Inferior parietal cortex (tissue), 1 donor: ENCODE measurements around the gene RAPGEF1.
"Not testable (repeated sequence)": the region's sequence is repeated elsewhere in the genome, so short reads cannot be mapped to it uniquely, and the experiment has no call there.

Experiments
- DNase-seq: peaks from one replicate; pipeline ENCODE4 v3.0.0-alpha.2; 2016; ENCODE audit errors: extremely low spot score

Gene RAPGEF1, protein sequence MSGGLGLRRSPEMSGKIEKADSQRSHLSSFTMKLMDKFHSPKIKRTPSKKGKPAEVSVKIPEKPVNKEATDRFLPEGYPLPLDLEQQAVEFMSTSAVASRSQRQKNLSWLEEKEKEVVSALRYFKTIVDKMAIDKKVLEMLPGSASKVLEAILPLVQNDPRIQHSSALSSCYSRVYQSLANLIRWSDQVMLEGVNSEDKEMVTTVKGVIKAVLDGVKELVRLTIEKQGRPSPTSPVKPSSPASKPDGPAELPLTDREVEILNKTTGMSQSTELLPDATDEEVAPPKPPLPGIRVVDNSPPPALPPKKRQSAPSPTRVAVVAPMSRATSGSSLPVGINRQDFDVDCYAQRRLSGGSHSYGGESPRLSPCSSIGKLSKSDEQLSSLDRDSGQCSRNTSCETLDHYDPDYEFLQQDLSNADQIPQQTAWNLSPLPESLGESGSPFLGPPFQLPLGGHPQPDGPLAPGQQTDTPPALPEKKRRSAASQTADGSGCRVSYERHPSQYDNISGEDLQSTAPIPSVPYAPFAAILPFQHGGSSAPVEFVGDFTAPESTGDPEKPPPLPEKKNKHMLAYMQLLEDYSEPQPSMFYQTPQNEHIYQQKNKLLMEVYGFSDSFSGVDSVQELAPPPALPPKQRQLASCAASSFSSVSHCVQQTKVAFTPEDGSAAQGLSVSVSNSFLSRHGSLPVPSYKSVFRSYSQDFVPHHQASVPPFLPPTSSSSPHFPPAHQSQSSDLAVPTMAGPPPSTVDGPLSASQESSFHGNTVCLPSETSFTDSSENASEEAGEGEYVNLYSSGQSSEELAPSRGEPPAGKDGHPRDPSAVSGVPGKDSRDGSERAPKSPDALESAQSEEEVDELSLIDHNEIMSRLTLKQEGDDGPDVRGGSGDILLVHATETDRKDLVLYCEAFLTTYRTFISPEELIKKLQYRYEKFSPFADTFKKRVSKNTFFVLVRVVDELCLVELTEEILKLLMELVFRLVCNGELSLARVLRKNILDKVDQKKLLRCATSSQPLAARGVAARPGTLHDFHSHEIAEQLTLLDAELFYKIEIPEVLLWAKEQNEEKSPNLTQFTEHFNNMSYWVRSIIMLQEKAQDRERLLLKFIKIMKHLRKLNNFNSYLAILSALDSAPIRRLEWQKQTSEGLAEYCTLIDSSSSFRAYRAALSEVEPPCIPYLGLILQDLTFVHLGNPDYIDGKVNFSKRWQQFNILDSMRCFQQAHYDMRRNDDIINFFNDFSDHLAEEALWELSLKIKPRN (N-terminal part only)

DNA sequence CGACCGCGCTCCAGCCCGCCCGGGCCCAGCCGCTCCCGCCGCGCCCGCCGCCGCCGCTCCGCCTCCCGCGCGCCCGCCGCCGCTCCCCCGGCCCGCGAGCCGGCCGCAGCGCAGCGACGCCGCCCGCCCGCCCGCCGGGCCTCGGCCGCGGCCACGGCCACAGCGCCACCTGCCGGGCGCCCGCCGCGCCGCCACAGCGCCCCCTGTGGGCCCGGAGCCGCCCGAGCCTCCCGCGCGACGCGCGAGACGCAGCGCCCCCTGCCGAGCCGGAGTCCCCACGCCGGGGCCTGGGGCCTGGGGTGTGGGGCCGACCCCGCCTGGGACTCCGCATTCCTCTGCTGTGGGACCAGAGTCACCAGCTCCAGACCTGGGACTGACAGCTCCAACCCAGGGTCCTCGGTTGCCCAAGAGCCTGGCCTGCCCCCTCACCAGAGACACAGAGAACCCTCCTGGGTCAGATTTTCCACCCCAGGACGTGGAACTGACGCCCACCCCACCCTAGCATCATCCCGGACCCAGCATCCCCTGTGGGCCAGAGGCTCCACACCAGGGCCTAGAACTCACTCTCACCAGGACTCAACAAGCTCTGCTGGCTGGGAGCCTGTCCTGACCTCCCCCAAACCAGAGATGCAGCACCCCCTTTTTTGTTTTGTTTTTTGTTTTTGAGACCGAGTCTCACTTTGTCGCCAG is at the start of gene RAPGEF1:
TSS of gene RAPGEF1 (minus strand) at position 118 of the 690 bp plus-strand sequence. CDS start 246 bp downstream, outside the sequence.
- DNase-seq, result no peak

DNA sequence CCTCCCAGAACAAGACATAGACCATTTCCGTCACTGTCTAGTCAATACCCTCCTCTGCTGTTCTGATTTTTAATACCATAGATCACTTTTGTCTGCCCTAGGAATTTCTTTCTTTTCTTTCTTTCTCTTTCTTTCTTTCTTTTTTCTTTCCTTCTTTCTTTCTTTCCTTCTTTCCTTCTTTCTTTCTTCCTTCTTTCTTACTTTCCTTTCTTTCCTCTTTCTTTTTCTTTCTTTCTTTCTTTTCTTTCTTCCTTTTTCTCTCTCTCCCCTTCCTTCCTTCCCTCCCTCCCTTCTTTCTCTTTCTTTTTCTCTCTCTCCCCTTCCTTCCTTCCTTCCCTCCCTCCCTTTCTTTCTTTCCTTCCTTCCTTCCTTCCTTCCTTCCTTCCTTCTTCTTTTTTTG is 49.0 kb upstream of the RAPGEF1 start:
- DNase-seq, result no peak

DNA sequence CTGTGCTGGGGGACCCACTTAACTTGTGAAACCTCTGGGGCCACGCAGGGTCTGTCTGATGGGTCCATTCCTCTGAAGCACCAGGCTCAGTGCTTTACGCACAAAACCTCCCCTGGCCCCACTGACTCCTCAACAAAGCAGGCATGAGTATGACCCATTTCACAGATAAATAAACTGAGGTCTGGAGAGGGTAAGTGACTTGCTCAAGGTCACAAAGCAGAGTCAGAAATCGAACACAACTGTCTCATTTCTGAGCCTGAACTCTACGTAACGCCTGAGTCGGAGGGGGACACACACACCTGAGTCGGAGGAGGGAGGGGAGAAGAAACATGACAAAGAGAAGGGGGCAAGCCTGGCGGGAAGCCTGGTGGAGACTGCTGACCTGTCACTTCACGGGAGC is 48.0 kb upstream of the RAPGEF1 start:
- no peak for DNase-seq

DNA sequence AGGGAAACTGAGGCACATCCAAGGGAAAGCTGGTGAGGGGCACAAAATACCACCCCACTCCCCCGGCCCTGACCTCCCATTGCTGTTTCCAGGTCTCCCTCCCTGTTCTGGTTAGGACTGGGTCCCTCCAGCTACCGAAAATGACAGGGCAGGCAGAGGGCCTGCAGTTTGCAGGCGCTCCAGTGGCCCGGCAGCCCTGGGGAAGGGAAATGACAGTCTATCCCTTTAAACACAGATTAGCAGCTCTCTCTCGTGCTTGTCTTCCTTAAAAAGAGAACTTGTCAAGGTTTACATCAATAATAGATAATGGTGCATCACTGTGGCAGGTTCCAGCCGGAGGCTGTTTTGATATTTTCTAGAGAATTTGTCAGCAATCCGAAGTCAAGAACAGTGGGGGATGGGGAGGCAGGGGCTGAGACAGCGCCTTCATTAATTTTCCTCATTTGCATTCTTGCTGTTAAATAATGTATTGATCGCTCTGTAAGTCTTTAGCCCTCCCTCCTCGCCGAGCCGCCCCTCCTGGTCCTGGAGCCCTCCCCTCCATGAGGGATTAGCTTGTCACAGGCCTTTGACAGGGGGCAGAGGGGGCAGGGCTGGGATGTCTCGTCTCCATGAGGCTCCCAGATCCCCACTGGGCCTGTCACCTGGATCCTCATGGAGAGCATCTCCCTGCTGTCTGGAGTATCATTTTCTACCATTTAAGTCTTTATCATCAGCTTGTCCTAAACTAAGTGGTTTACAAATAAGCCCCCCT is 45.0 kb upstream of the RAPGEF1 start:
- DNase-seq, result no peak

DNA sequence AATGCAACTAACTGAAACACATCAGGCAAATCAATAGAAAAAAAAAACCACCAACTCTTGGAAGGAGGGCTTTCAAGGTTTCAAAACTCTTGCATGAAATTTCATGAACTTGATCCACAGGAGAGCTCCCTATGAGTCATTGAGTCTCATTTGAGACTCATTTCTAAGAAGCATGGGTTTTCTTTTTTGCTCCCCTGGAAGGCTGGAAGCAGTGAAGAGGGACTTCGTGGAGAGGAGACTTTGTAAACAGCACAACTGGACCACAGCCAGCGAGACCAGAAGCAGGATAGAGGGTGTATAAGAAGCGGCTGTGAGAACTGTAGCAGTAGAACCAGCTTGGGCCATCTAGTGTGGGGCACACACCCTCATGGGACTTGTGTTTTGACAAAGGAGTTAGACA is 41.2 kb upstream of the RAPGEF1 start:
- no peak for DNase-seq

DNA sequence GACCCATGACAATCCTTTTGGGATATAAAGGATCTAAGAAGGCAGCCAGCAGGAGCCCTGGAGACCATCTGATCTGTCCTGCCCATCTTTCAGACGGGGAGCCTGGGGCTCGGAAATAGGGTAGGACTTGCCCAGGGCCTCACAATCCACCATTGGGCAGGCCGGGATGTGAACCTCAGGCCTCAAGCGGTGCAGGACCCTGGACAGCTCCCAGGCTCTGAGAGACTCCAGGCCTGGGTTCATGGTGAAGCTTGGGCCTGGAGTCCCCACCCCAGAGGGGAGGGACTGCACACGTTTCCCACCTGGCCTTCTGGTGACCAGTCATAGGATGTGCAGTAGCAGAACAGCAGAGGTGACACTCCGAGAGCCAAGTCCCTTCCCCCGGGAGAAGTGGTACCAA is 36.6 kb upstream of the RAPGEF1 start:
- DNase-seq, result no peak

DNA sequence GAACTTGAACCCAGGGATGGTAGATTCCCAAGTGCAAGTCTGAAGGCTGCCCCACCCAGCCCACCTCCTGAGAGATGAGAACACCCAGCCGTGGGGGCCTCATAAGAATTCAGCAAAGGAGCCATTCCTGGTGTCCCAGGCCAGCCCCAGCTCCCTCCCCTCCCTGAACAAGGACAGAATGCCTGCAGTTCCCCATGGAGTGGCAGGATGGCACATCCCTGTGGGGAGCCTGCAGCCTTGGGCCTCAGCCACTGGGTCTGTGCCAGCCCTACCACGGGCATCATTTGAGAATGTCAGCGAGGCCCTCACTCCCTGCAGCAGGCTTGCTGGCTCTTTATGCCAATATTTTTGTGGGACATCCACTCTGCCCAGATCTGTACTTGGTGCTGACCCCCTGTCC is 36.2 kb upstream of the RAPGEF1 start:
- no peak for DNase-seq

DNA sequence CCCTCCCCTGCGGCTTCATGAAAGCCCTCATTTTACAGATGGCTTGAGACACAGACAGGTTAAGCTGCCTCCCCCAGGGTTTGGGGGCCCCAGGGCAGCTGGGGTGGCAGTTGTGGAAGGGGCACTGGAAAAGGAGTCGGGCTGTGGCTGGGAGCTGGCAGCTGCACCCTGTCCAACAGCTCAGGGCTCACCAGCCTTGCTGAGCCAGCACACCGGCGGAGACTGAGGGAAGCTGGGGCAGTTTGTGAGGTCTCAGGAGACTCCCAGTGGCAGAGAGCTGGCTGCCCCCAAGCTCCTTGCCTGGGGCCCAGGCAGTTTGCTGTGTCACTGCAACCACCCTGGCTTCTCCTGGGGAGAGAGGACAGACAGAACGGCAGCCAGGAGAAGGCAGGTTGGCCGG is 34.8 kb upstream of the RAPGEF1 start:
- no peak for DNase-seq

DNA sequence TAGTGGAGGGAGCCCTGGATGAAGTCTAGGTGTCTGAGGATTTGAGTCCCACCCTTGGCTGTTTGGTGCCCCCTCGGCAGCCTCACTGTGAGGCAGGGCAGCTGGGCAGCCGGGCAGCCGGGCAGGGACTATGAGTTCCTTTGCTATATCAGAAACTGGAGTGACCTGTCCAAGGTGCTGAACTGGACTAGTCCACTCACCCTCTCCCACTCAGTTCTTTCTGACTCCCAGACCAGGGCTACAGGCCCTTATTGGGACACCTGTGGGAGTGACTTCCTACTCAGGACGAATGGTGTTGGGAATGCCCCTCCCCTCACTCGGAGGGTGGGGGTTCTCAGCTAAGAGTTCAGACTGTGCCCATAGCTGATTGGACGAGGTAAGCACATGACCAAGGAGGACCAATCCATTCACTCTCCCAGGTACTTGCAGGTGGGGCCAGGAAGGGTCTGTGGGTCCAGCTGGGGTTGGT is 34.1 kb upstream of the RAPGEF1 start:
- peak; percentile 25 for DNase-seq

DNA sequence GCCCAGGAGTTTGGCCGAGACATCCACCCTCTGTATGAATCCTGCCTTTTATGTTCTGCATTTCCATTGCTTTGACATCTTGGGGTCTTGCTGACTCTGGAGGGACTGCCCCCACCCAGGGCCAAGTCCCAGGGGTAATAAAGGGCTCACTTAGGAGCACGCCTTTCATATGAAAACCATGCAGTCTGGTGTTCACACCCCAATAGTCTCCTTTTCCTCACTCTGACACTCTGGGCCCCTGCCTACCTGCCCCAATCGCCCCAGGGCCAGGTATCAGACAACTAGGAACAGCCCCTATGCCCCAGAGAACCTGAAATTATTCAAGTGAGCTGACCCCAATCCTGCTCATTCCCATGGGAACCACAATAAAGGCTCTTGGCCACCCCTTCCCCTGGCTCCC is 33.1 kb upstream of the RAPGEF1 start:
- DNase-seq, result no peak

DNA sequence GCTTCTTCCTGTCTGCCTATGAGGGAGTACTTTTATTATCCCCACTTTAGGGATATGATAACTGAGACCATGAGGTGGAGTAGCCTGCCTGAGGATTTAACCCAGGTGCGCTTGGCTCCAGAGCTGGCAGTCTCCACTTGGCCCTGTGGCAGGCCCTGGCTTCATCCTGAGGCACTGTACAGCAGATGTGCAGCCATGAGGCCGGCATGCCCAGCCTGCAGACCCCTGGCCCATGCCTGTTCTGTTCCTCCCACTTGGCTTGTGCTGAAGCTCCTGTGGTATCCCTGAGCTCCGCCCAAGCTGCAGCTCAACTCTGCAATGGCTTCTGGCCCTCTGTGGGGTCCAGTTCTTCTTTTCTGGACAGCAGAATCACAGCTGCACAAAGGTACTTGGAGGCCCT is 31.8 kb upstream of the RAPGEF1 start:
- DNase-seq, result no peak

DNA sequence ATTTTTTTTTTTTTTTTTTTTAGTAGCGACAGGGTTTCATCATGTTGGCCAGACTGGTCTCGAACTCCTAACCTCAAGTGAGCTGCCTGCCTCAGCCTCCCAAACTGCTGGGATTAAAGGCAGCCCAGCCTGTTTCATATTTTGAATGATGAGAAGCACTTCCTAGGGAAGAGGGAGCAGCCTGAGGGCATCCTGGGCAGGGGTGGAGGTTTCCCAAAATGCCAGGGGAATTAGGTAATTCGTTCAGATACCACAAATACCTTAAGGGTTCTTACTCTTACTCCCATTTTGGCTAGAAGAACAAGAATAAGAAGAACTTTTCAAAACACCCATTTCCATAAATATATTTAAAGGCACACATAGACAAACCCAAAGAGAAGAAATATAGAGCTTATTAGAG is 29.5 kb upstream of the RAPGEF1 start:
- no peak for DNase-seq

DNA sequence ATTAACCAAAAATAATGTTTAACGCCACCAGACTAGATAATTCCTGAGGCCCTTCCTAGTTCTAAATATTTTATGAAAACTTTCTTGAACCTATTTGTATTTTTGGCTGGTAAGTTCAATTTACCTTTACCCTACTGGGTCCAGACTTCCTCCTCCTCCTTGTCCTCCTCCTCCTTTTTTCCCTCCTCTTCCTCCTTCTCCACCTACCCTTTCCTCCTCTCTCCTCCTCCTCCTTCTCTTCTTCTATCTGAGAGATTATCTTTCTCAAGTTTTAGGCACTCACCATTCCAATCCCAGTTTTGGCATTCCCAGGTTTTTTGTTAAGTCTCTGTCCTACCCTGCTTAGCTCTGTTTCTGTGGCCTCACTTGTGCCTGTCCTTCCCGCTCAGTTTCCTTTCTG is 24.7 kb upstream of the RAPGEF1 start:
- DNase-seq, result no peak

DNA sequence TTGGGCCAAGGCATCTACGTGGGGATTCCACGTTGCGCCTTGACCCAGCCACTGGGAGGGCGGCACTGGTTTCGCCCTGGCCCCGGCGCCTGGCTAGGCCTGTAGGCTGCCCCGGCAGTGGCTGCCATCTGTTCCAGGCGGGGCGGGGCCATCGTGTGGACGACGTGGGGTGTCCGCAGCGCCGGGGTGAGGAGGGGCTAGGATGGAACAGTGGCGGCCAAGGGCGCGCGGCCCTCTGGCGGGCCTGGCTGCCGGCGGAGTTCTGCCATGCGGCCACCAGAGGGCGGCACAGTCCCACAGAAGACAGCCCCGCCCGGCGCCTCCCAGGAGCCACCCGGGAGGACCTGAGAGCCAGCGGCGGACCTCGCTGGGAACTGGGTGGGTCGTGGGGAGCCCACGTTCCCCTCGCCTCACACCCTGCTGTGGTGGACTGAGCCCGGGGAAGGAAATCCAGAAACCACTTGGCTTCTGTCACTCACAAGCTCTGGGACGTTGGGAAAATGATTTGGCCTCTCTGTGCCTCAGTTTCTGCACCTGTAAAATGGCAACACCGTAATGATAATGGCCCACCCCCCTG is 22.6 kb upstream of the RAPGEF1 start:
- peak; percentile 65 for DNase-seq

DNA sequence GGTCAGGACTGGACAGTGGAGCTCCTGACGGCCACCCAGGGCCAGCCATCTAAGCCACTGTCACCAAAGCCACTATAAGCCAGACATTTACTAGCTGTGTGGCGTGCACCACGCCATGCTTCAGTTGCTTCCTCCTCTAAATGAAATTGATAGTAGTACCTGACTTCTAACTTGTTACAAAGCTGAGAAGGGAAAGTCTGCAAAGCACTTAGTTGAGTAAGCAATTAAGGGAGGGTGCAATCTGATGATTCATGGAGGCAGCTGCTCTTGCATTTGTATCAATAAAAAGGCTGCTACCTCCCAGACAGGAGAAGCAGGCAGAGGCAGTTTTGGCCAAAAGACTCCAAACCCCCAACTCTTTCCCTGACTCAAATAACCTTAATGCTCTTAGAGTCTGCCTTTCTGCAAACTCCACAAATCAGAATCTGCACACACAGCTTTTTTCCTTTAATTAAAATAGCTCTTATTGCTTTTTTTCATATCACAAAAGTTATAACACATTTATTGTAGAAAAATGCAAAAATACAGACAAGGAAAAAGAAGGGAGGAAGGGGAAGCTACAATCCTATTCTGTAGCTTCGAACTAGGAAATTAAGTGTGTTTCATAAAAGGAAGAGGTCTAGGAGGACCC is 19.3 kb upstream of the RAPGEF1 start:
- DNase-seq, result no peak

DNA sequence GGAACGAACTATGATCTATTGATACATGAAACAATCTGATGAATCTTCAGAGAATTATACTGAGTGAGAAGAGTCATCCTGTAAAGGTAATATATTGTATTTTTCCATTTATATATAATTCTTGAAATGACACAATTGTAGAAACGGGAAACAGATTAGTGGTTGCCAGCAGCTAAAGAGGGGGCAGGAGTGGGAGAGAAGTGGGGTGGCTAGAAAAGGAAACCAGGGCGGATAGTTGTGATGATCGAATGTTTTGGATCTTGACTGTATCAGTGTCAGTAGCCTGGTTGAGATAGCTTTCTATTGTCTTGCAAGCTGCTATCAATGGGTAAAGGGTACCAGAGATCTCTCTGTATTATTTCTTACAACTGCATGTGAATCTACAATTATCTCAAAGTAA is 17.7 kb upstream of the RAPGEF1 start:
- no peak for DNase-seq

DNA sequence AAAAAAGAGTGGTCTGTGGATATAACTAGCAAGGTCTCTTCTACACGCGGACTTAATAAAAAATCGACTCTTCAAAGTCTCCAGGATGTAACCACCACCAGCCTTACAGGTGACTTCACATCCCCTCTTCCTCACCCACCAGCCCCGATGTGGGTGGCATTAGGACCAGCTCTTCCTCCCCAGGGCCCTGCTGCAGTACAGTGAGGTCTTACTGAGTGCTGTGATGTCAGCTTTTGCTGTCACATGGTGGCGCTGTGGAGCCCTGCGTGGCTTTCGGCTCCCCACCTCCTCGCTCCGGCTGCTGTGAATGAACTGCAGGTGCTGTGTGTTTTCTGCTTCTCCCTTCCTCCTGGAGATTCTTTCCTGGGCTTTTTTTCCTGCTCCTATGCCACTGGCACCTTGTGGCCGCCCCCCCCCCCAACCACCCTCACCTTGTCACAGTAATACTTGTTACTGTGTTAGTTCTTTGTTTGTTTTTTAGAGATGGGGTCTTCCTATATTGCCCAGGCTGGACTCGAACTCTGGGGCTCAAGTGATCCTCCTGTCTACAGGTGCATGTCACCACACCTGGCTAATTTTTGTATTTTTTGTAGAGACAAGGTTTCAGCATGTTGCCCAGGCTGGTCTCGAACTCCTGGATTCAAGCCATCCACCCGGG is 15.8 kb upstream of the RAPGEF1 start:
- peak; percentile 77 for DNase-seq

DNA sequence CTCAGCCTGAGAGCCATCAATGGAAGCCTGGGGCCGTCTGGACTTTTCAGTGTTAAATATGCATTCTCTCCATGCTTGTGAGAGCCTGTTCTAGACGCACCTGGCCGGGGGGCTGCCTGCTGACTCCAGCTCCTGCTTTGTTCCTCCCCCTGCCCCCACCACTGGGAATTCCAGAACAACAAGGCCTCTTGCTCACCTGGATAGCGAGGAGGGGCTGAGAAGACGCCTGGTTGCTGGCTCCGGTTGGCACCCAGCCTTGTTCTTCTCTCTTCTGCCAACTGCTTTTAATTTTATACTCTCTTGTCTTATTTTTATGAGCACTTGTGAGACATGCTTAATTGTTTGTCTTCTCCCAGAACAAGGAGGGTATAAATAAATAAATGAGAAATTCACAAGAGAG is 15.0 kb upstream of the RAPGEF1 start:
- no peak for DNase-seq

DNA sequence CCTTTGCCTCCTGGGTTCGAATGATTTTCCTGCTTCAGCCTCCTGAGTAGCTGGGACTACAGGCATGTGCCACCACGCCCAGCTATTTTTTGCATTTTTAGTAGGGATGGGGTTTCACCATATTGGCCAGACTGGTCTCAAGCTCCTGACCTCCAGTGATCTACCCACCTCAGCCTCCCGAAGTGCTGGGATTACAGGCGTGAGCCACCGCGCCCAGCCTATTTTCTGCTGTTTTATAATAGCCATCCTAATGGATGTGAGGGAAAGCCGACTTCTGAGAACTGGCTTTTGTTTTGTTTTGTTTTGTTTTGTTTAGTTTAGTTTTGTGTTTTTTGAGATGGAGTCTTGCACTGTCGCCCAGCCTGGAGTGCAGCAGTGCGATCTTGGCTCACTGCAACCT is 13.9 kb upstream of the RAPGEF1 start:
- DNase-seq, result not testable (repeated sequence)
